ENCODE results near the gene MAGI2.

The MAGI2 gene

DNA sequence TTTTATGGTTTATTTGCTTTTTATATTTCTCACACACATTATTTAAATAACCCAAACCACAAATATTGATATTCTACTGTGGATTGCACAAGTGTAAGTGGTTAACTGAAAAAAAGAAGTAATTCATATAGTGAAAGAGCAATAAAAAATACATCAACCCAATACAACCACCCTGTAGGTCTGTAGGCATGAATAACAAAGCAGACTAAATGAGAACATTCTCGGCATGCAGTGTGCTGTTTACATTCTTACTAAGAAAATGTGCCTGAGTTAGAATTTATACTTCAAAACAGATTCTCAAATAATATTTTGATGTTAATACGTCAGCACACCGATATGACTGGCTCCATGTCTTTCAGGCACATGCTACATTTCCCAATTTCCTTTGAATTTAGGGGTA, 660.8 kb downstream of the MAGI2 start:
- no peaks in the 10 kb centered on the region for H3K9me3 ChIP-seq (ENCODE audit: insufficient read depth, low read length)
- no peak for TF ChIP-seq EZH2phosphoT487 (conservative IDR thresholded peaks at IDR 0.05; ENCODE audit: low read length)
- H3K36me3 ChIP-seq (ENCODE audit: low read length), result no peaks in the 10 kb centered on the region
- H3K27ac ChIP-seq (ENCODE audit: low read depth, low read length), result no peak overlapping the region
- H3K9ac ChIP-seq (ENCODE audit: low read length), result no peak overlapping the region
- no peaks in the 10 kb centered on the region for H3K79me2 ChIP-seq (ENCODE audit: insufficient read depth, low read length)
- no peaks in the 10 kb centered on the region for H3F3A ChIP-seq (ENCODE audit: insufficient read depth)
- no peaks in the 10 kb centered on the region for H3K27me3 ChIP-seq (ENCODE audit: low read length)
- no peak overlapping the region for H3K4me3 ChIP-seq (ENCODE audit: insufficient read depth, low read length, poor library complexity, severe bottlenecking)
- H3K9me2 ChIP-seq (replicated peaks; ENCODE audit: insufficient read depth, low read length), result no peaks in the 10 kb centered on the region
- no peaks in the 10 kb centered on the region for H4K20me1 ChIP-seq (ENCODE audit: low read depth, low read length)
- H2AFZ ChIP-seq (ENCODE audit: low read depth, low read length, severe bottlenecking), result no peak overlapping the region
- no peak overlapping the region for H3K4me2 ChIP-seq (ENCODE audit: low read depth, low read length, poor library complexity, severe bottlenecking)

DNA sequence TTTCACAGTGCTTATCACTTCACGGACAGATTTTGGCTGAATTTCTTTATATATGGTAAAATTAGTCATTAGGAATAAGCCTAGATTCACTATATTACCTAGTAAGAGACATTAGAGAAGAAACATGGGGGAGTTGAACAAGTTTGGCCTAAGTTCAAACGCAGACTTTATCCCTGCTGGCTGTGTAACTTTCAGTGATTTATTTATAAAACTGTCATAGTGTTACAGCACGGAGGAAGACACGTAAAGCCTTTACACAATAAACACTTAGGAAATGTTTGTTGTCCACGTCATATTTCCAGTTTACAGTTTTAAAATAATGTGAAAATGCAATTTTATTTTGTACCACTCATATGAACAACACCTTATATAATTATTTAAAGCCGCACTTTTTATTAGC, 661.5 kb downstream of the MAGI2 start:
- H2AFZ ChIP-seq (ENCODE audit: low read depth, low read length, severe bottlenecking), result no peak overlapping the region
- H3K4me3 ChIP-seq (ENCODE audit: insufficient read depth, low read length, poor library complexity, severe bottlenecking), result no peak overlapping the region
- no peak overlapping the region for H3K9ac ChIP-seq (ENCODE audit: low read length)
- no peak overlapping the region for H3K4me2 ChIP-seq (ENCODE audit: low read depth, low read length, poor library complexity, severe bottlenecking)
- no peak for TF ChIP-seq EZH2phosphoT487 (conservative IDR thresholded peaks at IDR 0.05; ENCODE audit: low read length)
- TF ChIP-seq, protein P1, sequence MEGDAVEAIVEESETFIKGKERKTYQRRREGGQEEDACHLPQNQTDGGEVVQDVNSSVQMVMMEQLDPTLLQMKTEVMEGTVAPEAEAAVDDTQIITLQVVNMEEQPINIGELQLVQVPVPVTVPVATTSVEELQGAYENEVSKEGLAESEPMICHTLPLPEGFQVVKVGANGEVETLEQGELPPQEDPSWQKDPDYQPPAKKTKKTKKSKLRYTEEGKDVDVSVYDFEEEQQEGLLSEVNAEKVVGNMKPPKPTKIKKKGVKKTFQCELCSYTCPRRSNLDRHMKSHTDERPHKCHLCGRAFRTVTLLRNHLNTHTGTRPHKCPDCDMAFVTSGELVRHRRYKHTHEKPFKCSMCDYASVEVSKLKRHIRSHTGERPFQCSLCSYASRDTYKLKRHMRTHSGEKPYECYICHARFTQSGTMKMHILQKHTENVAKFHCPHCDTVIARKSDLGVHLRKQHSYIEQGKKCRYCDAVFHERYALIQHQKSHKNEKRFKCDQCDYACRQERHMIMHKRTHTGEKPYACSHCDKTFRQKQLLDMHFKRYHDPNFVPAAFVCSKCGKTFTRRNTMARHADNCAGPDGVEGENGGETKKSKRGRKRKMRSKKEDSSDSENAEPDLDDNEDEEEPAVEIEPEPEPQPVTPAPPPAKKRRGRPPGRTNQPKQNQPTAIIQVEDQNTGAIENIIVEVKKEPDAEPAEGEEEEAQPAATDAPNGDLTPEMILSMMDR (IDR thresholded peaks at IDR 0.05; ENCODE audit: insufficient read depth, low read length, poor library complexity, severe bottlenecking), result no peak
- no peaks in the 10 kb centered on the region for H3K27me3 ChIP-seq (ENCODE audit: low read length)
- H3K9me3 ChIP-seq (ENCODE audit: insufficient read depth, low read length), result no peaks in the 10 kb centered on the region
- H3K79me2 ChIP-seq (ENCODE audit: insufficient read depth, low read length), result no peaks in the 10 kb centered on the region
- H3K9me2 ChIP-seq (replicated peaks; ENCODE audit: insufficient read depth, low read length), result no peaks in the 10 kb centered on the region
- no peak overlapping the region for H3K27ac ChIP-seq (ENCODE audit: low read depth, low read length)
- H3K36me3 ChIP-seq (ENCODE audit: low read length), result no peaks in the 10 kb centered on the region
- H3F3A ChIP-seq (ENCODE audit: insufficient read depth), result no peaks in the 10 kb centered on the region
- H4K20me1 ChIP-seq (ENCODE audit: low read depth, low read length), result no peaks in the 10 kb centered on the region

DNA sequence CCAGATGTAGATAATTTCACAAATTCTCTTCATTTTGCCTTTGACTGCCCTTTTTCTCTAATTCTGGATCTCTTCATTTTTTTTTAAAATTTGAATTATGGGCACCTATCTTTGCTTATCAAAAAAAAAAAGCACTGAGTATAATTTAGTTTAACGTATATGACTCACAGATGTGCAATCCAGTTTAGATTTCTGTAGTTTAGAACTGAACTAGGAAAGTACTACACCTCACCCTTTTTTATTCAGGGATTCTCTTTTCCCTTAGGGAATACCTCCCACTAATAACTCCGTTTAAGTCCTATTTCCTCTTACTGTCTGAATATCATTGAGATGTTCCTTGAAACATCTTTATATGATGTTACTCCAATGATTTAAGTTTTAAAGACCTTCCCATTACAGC, 665.0 kb downstream of the MAGI2 start:
- no peaks in the 10 kb centered on the region for H3K27me3 ChIP-seq (ENCODE audit: low read length)
- H2AFZ ChIP-seq (ENCODE audit: low read depth, low read length, severe bottlenecking), result no peak overlapping the region
- TF ChIP-seq EZH2phosphoT487 (conservative IDR thresholded peaks at IDR 0.05; ENCODE audit: low read length), result no peak
- TF ChIP-seq, protein P1 (IDR thresholded peaks at IDR 0.05; ENCODE audit: insufficient read depth, low read length, poor library complexity, severe bottlenecking), result no peak
- no peak overlapping the region for H3K4me3 ChIP-seq (ENCODE audit: insufficient read depth, low read length, poor library complexity, severe bottlenecking)
- H3K4me2 ChIP-seq (ENCODE audit: low read depth, low read length, poor library complexity, severe bottlenecking), result no peak overlapping the region
- no peak overlapping the region for H3K9ac ChIP-seq (ENCODE audit: low read length)
- no peaks in the 10 kb centered on the region for H4K20me1 ChIP-seq (ENCODE audit: low read depth, low read length)
- no peaks in the 10 kb centered on the region for H3K79me2 ChIP-seq (ENCODE audit: insufficient read depth, low read length)
- no peak overlapping the region for H3K27ac ChIP-seq (ENCODE audit: low read depth, low read length)
- no peaks in the 10 kb centered on the region for H3K36me3 ChIP-seq (ENCODE audit: low read length)
- H3K9me2 ChIP-seq (replicated peaks; ENCODE audit: insufficient read depth, low read length), result no peaks in the 10 kb centered on the region
- H3F3A ChIP-seq (ENCODE audit: insufficient read depth), result no peaks in the 10 kb centered on the region
- no peaks in the 10 kb centered on the region for H3K9me3 ChIP-seq (ENCODE audit: insufficient read depth, low read length)

DNA sequence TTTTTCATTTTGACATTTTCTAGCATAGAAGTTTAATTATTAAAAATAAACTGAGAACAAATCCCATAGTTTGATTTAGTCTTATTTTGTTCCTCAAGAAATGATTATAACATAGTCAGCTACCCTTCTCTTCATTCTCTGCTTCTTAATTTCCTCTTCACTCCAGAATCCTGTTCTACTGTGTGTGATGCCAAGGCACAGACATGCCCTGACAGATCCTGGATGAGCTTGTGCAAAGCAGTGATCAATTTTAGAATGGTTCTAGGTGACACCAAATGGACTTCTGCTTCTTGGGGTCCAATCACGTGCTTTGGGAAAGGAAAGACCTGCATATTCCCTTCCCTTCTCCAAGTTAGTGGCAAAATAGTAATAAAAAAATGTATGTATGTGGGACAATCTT, 665.6 kb downstream of the MAGI2 start:
- no peaks in the 10 kb centered on the region for H3K79me2 ChIP-seq (ENCODE audit: insufficient read depth, low read length)
- TF ChIP-seq EZH2phosphoT487 (conservative IDR thresholded peaks at IDR 0.05; ENCODE audit: low read length), result no peak
- TF ChIP-seq, protein P1 (IDR thresholded peaks at IDR 0.05; ENCODE audit: insufficient read depth, low read length, poor library complexity, severe bottlenecking), result no peak
- H3K9ac ChIP-seq (ENCODE audit: low read length), result no peak overlapping the region
- H3F3A ChIP-seq (ENCODE audit: insufficient read depth), result no peaks in the 10 kb centered on the region
- H3K27me3 ChIP-seq (ENCODE audit: low read length), result no peaks in the 10 kb centered on the region
- H3K9me3 ChIP-seq (ENCODE audit: insufficient read depth, low read length), result no peaks in the 10 kb centered on the region
- H3K36me3 ChIP-seq (ENCODE audit: low read length), result no peaks in the 10 kb centered on the region
- H2AFZ ChIP-seq (ENCODE audit: low read depth, low read length, severe bottlenecking), result no peak overlapping the region
- H3K4me3 ChIP-seq (ENCODE audit: insufficient read depth, low read length, poor library complexity, severe bottlenecking), result no peak overlapping the region
- H3K4me2 ChIP-seq (ENCODE audit: low read depth, low read length, poor library complexity, severe bottlenecking), result no peak overlapping the region
- no peaks in the 10 kb centered on the region for H4K20me1 ChIP-seq (ENCODE audit: low read depth, low read length)
- no peaks in the 10 kb centered on the region for H3K9me2 ChIP-seq (replicated peaks; ENCODE audit: insufficient read depth, low read length)
- no peak overlapping the region for H3K27ac ChIP-seq (ENCODE audit: low read depth, low read length)
